GM03348 (cell line): ENCODE results near the gene GPA33.
"Not testable (repeated sequence)": the region's sequence is repeated elsewhere in the genome, so short reads cannot be mapped to it uniquely, and the experiment has no call there.

Experiments used
- DNase-seq: peaks from one replicate; pipeline ENCODE4 v3.0.0; 2012; ENCODE audit warnings: low spot score

The GPA33 gene

GRCh38 chr1:167056529-167057231 is 33.5 kb downstream of the GPA33 start:
- DNase-seq, result no peak

- no peak for DNase-seq
These were observed 35.1 kb downstream of the GPA33 start for GRCh38 chr1:167054946-167055630.

- no peak for DNase-seq
These were observed 35.6 kb downstream of the GPA33 start for GRCh38 chr1:167054531-167054930.

- peak; percentile 28 for DNase-seq
These were observed 37.8 kb downstream of the GPA33 start for GRCh38 chr1:167052389-167052788.

- no peak for DNase-seq
These were observed 38.3 kb downstream of the GPA33 start for GRCh38 chr1:167051907-167052306.

DNA sequence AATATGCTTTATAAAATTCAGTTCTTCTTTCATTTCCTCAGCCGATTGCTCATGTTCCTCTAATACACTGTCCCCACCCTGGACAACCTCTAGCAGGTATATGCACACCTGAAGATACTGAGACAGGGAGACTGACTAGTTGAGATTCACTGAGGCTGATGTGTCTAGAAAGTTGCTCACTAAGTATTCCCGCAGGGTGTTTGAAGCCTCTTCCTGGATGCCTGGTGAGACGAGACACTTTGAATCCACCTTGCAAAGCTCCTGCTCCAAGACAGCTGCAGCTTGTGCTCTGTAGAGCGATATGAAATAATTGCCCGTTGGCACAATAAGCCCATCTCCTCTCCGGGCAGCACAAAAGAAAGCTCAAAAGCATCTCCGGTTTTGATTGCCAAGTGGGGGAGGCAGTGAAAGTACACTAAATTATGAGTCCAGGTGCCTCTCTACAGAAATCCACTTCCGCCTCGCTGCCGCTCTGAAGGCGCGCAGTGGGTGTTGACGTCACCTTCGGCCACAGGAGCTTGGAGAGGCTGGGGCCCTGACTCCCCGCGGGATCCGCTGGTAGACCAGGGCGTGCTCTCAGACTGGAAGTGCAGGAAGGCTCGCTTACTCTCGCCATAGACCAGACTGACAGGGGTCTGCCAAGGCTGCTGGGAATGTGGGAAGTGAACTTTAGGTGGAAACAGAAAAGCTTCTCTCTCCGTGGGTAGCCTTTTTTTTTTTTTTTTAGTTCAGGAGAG is 46.3 kb downstream of the GPA33 start:
- DNase-seq, result peak; percentile 35

GRCh38 chr1:167033646-167034045 is 56.5 kb downstream of the GPA33 start:
- no peak for DNase-seq

- not testable (repeated sequence) for DNase-seq
These were observed 60.6 kb downstream of the GPA33 start for GRCh38 chr1:167029553-167029952.

DNA sequence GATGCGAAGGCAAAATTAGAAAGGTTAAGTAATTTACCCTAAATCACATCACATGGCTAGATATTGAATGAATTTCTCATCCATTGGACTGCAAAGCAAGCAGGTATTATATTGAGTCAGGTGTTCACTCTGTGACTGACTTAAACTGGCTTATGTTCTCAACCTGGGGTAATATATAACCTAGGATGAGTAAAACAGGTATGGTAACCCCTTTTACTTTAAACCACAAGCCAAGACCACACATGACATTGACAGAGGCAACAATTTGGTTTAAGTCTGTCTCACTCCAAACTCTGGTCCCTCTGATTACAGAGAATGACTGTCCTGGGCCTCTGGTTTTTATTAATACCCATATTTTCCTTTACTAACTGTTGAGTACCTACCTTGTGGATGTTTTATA is 67.8 kb downstream of the GPA33 start:
- no peak for DNase-seq

DNA sequence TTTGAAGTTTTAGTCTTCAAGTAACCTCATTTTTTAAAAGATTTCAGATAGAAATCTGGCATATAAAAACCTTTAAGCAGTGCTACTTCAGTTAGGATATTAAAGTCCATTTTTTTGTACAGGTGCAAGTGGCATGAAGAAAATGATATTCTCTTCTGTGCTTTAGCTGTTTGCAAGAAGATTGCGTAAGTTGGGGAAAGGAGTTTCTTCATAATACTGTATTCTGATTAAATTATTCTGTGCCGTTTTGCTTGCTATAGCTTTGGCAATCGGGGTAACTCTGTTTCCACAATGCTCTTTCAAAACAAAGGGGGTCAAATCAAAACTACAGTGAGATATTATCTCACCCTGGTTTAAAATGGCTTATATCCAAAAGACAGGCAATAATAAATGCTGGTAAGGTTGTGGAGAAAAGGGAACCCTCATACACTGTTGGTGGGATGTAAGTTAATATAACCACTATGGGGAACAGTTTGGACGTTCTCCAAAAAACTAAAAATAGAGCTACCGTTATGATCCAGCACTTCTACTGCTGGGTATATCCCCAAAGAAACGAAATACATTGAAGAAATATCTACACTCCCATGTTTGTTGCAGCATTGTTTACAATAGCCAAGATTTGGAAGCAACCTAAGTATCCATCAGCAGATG is 74.0 kb downstream of the GPA33 start:
- DNase-seq, result no peak

DNA sequence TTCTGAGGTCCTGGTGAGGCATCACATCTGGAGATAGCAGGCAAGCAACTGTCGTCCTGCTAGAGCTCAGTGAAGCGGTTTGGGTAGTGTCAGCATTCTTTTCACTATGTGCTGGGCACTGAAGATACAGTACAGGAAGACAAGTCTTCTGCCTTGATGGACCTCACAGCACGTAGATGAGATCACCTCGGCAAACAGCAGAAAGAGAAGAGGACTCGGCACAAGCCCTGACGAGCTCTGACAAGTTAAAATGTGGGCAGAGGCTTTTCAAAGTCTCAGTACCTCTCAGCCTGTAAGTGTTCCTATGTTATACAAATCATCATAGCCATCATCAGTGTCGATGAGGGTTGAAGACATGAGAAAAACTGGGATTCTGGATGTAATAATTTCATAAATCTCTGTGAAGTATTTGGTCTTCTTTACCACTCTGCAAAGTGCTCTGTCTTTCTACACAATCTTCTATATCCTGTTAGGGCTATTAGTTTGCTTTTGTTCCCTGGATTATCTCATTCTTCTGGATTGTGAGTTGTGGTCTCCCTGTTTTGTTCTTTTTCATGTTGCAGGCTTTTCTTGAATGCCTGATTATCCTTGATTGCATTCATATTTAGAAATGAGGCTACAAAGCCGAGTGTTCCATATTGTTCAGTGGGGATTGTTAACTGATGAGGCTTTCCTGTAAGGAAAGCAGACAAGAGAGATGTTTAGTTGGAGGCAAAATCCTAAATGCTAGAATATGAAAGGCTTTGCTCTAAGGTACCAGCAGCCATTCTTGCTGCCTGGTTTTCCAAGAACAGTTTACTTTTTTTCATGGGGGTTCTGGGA is 76.9 kb downstream of the GPA33 start:
- no peak for DNase-seq

- no peak for DNase-seq
These were observed 77.6 kb downstream of the GPA33 start for GRCh38 chr1:167012570-167012969.

- DNase-seq, result no peak
These were observed 78.5 kb downstream of the GPA33 start for GRCh38 chr1:167011560-167012191.

DNA sequence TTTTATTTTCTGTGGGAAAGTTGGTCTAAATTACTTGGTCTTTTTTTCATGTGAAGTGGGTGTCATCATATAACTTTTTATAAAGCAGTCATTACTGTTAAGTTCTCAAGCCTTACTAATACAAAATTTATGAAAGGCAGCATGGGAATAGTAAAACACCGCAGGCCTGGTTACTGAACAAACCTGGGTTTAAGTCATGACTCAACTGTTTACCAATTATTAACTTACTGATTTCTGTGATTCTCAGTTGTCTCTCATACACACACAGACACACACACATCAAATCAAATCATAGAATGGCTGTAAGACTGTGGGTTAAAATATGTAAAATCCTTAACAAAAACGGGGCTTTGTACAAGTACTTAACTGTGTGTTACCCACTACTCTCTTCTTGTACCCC is 86.5 kb downstream of the GPA33 start:
- DNase-seq, result no peak
